ENCODE data around the gene NUP210L.
A peak's percentile ranks its signal among the peaks of the same experiment; 100 is the strongest.

NUP210L gene

DNA sequence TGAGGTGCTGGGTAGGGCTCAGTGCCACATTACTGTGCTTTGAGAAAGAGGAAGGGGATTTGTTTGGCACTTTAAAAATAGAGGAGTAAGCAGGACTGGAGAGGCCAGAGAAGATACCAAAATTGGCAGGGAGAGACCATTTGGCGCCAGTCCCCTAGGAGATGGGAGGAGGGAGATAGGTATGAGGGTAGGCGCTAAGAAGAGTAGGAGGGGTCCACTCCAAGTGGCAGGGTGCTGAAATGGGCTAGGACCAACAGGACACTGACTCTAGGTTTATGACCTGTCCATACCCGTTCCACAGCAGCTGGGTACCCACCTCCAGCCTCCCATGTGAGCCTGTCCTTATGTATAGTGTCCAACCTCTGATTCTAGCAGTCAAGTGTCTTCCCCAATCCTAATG, 195.4 kb downstream of the NUP210L start:
- TF ChIP-seq, protein P1, sequence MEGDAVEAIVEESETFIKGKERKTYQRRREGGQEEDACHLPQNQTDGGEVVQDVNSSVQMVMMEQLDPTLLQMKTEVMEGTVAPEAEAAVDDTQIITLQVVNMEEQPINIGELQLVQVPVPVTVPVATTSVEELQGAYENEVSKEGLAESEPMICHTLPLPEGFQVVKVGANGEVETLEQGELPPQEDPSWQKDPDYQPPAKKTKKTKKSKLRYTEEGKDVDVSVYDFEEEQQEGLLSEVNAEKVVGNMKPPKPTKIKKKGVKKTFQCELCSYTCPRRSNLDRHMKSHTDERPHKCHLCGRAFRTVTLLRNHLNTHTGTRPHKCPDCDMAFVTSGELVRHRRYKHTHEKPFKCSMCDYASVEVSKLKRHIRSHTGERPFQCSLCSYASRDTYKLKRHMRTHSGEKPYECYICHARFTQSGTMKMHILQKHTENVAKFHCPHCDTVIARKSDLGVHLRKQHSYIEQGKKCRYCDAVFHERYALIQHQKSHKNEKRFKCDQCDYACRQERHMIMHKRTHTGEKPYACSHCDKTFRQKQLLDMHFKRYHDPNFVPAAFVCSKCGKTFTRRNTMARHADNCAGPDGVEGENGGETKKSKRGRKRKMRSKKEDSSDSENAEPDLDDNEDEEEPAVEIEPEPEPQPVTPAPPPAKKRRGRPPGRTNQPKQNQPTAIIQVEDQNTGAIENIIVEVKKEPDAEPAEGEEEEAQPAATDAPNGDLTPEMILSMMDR (IDR thresholded peaks at IDR 0.05; ENCODE audit: low read depth, low read length): no peak
- DNase-seq (ENCODE audit: extremely low read depth, low read depth): no peak

DNA sequence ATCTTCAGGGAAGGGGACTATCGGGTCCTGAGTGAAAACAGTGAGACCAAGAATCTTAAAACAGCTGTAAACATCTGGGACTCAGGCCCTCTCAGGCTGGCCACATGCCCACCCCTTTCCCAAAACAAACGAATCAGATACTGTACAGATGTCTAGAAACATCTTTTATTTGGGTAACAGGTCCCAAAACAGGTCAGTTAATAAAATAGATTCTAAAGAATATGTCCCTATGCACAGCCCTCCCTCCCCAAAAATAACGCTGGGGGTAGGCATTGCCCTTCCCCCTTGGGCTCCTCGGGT, 196.0 kb downstream of the NUP210L start:
- DNase-seq (ENCODE audit: extremely low read depth, low read depth): no peak
- TF ChIP-seq, protein P1 (IDR thresholded peaks at IDR 0.05; ENCODE audit: low read depth, low read length): no peak

DNA sequence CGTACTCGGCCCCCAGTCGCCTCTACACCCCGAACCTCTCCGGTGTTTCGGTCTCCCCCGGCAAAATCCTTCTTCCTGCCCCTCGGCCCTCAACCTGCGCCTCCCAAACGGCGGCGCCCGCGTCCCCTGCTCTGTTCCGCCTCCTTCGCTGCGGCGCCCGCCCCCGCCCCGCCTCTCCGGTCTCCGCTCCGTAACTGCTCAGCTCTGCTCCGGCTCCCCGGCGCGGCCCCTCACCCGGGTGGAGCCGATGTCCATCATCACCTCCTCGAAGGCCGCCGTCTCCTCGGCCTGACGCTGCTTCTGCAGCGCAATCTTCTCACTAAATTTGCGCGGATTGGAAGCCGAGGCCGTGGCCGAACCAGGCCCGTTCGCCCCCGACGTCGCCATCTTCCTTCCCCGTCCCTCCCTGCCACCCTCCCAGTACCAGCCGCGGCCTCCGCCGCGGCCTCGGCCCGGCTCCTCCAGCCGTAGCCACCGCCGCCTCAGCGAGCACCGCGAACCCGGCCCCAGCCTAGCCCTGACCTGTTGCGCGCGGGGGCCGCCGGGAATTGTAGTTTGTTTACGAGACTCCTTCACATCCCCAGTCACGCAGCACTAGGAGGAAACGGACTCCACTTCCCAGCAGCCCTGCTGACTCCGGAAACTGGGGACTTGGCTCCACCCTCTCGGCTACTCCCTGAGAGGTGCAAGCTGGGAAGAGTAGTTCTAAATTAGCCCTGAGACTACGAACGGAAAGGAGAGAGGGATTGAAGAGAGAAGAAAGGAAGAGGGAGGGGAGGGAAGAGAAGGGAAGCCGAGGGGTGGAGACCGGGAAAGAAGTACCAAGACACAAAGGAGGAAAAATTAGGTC, 196.5 kb downstream of the NUP210L start, which contains the start of gene CRTC2:
Gene CRTC2 (minus strand): TSS at position 502 of the 850 bp plus-strand sequence. CDS start 115 bp downstream, at position 387.
- TF ChIP-seq, protein P1 (IDR thresholded peaks at IDR 0.05; ENCODE audit: low read depth, low read length): no peak; the same call in none of the 2 replicates
- peak; percentile 94 for DNase-seq (ENCODE audit: extremely low read depth, low read depth)

DNA sequence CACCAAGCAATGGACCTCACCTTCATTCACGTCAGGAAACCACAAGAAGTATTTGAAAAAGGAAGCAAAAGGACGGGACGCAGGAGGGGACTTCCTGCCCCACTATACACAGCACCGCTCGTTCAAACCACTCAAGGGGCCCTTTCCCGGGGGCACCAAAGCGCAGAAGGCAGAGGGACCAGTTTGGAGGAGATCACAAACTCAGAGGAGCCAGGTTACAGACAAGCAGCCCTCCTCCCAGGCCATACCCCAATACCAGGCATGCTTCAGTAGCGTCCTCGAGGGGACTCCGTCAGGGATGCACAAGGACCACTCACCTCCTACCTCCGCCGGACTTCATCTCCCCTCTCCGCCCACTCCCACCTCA, 197.1 kb downstream of the NUP210L start:
- TF ChIP-seq, protein P1 (IDR thresholded peaks at IDR 0.05; ENCODE audit: low read depth, low read length): no peak
- no peak for DNase-seq (ENCODE audit: extremely low read depth, low read depth)

DNA sequence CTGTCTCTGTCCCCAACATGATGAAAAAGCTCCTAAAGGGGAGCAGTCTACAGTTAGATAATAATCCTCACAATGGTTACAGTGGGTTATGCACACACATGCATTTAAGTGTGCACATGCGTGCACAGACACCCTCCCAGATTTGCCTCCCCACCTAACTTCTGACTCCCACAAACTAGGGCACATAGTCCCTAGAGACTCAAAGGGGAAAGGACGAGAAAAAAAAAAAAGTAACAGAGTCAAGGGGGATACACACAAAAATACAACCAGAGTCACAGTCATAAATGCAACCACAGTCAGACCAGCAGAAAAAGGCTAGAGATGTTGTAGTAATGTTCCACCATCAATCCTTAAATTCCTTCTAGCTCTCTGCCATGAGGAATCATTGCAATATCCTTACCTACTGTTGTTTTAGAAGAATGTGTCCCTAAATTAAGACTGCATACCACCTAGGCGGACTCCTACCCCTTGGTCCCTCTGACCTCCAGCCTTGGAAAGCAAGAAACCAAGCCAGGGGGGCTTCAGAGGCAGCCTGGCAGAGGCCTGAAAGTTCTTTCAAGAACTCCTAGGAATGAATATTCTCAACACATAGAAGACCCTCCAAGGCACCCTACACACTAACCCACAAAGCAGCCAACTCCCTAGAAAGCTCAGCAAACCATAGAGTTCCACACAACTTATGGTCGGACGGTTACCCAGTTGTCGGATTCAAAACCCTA, 197.7 kb downstream of the NUP210L start:
- TF ChIP-seq, protein P1 (IDR thresholded peaks at IDR 0.05; ENCODE audit: low read depth, low read length): no peak
- no peak for DNase-seq (ENCODE audit: extremely low read depth, low read depth)

DNA sequence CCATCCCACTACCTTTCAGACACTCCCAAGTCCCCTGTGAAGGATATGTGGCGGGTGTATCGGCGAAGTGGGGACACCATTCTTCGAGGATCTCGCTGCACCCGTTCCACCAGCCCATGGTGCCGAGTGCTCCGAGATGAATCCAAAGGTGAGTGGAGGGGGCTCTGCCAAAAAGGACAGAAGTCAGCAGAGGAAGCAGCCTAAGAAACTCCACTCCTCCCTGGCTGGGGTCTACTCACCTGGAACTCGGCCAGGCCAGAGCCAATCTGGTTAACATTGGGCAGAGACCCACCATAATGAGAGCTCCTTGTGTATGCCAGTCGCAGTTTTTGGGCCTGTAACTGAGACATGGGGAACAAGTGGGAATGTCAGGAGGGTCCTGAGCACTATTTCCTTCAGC, 200.0 kb downstream of the NUP210L start:
- TF ChIP-seq, protein P1 (IDR thresholded peaks at IDR 0.05; ENCODE audit: low read depth, low read length): no peak
- no peak for DNase-seq (ENCODE audit: extremely low read depth, low read depth)

DNA sequence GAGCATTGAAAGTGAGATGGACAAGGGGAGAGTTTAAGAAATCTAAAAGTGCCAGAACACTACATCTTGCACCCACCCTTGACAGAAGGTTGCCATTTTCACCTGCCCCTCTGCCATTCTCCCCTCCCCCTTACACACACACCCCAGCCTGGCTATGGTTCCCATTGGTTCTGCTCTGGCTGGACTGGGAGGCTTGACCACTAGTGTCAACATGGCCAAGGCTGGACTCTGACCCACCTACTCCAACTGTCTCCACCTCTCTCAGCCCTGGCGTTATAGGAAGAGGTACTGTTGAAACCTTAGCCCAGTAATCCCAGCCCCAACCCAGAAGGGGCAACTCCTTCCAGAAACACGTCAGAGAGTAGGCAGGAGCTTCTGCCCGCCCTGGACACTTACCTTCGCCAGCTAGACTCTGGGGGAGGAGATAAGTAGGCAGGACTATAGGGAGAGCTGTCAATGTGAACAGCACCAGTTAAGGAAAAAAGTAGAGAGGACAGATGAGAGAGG, 201.0 kb downstream of the NUP210L start:
- TF ChIP-seq, protein P1 (IDR thresholded peaks at IDR 0.05; ENCODE audit: low read depth, low read length): no peak
- DNase-seq (ENCODE audit: extremely low read depth, low read depth): no peak

Data from AG09319 (cell line).